ENCODE data around the gene COBL.
"Not testable (repeated sequence)": the region's sequence is repeated elsewhere in the genome, so short reads cannot be mapped to it uniquely, and the experiment has no call there.

Gene COBL

DNA sequence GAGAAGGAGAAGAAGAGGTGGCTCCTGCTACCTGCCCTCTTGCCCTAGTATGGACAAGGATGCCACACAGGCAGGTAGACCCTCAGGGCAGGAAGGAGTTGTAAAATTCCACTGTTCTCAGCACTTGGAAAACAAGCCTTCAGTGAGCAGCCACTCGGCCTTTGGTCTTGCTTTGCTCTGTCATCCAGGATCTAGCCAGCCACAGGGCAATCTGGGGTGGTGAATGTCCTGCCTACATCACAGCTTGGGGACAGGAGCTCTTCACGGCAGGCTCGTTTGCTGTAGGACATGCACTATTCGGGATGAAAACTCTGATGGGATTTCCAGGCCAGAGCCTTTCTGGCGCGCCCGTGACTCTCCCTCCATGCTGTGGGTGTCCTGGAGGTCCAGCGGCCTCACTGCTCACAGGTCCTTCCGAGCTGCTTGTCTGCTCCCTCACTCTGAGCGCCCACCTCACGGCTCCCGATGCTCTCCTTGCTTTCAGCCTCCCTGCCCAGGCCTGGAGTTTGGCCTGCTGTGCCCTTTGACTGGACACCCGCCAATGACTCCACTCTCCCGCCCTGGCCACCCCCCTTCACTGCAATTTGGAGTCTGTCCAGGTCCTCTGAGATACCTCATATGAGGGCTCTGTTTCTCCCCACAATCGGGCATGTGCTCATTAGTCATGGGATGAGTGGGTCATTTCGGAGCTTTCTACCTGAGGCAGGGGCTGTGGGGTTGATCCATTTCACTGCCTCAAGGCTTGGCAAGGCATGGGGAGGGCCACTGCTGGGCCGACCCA lies 306.7 kb downstream of the COBL start:
- no peak for TF ChIP-seq CTCF (IDR thresholded peaks at IDR 0.05; ENCODE audit: low read depth, low read length)

GRCh38 chr7:51007551-51008505 lies 308.8 kb downstream of the COBL start:
- no peak overlapping the region for H3K4me3 ChIP-seq (ENCODE audit: low read depth, low read length)
- TF ChIP-seq CTCF (IDR thresholded peaks at IDR 0.05; ENCODE audit: low read depth, low read length) = no peak

More for the DNA sequence above, 306.7 kb downstream of the COBL start:
- no peak overlapping the region for H3K4me3 ChIP-seq (ENCODE audit: low read depth, low read length)

DNA sequence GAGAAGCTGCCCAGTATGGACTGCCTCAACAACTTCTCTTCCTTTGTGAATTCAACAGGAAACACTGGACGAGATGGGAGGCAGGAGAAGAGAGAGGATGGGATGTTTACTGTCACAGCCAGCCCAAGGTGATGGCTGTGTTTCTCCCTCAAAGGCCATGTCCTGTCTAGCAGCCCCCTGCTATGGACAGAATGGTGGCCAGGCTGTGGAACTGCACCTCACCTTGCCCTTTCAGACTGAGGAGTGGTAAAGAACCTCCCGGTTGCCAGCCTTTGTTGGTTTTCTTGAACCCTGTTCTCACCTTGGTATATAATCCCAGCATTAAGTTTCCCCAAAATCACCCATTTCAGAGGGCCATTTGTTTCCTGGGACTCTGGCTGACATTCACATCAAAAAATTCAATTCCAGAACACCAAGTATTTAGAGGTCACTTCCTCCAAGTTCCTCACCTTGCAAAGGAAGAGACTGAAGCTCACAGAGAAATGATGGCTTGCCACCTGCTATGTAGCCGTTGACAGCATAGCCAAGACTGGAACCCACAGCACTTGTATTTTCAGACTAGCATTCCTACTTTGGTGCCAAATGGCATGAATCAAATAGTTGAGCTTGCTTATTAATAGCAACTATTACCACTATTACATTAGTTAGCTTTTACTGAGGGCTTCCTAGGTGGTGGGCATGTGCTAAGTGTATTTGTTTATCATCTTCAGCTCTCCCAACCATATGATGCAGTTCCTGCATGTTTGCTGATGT lies 309.9 kb downstream of the COBL start:
- no peak overlapping the region for H3K4me3 ChIP-seq (ENCODE audit: low read depth, low read length)

DNA sequence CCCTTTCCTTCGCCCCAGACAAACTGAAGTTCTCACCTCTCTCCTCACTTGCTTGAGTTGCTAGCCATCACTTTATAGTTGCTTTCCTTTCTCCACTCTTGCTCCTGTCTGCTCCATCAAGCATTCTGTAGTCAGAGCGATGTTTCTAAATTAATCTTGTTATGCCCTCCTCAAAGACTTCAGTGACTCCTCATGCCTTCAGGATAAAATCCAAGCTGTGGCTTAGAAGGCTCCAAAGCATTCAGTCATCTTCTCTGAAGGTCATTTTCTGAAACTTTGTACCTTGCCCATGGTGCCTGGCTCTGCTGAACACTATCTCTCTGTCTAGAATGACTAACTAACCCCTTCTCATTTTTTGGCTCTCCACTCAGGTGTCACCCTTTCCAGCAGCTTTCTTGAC lies 311.5 kb downstream of the COBL start:
- no peak for TF ChIP-seq CTCF (IDR thresholded peaks at IDR 0.05; ENCODE audit: low read depth, low read length)
- H3K4me3 ChIP-seq (ENCODE audit: low read depth, low read length) = no peak overlapping the region

More for the DNA sequence above, 309.9 kb downstream of the COBL start:
- TF ChIP-seq CTCF (IDR thresholded peaks at IDR 0.05; ENCODE audit: low read depth, low read length) = no peak

GRCh38 chr7:51000956-51001355 lies 315.7 kb downstream of the COBL start:
- no peak for TF ChIP-seq CTCF (IDR thresholded peaks at IDR 0.05; ENCODE audit: low read depth, low read length)
- no peak overlapping the region for H3K4me3 ChIP-seq (ENCODE audit: low read depth, low read length)

GRCh38 chr7:50994753-50995319 lies 321.8 kb downstream of the COBL start:
- TF ChIP-seq CTCF (IDR thresholded peaks at IDR 0.05; ENCODE audit: low read depth, low read length) = no peak
- H3K4me3 ChIP-seq (ENCODE audit: low read depth, low read length) = no peak overlapping the region

DNA sequence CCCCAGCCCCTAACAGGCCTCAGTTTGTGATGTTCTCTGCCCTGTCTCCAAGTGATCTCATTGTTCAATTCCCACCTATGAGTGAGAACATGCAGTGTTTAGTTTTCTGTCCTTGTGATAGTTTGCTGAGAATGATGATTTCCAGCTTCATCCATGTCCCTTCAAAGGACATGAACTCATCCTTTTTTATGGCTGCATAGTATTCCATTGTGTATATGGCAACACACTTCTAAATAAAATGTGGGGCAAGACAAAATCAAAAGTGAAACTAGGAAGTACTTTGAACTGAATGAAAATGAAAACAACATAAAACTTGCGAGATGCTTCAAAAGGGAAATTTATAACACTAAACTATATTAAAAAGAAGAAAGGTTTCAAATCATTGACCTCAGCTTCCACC lies 326.4 kb downstream of the COBL start:
- not testable (repeated sequence) for H3K4me3 ChIP-seq (ENCODE audit: low read depth, low read length)
